Heart right ventricle (tissue), 16 donors: Measurements from ENCODE around the gene SELL. TPM values are rescaled to one million over a fixed set of nuclear protein-coding genes. Genes with fewer than 3 reads are reported as not detected.

Experiments used
- ATAC-seq, 8 donors: fragments of 200-7000 bp; cut with Tn5 transposase; one replicate each; pipeline ENCODE4 v1.9.1; 2020; ENCODE audit warnings: mild to moderate bottlenecking in 8 of 8, moderate library complexity in 8 of 8, moderate number of reproducible peaks in 1 of 8
- DNase-seq, 2 donors: peaks; one replicate each; pipeline ENCODE4 v3.0.0-alpha.2; 2020
- H3K27ac ChIP-seq, 10 donors: fragments of 200-600 bp; sonication (generic) in 2 of 10; one replicate each; pipeline versions ENCODE4 v1.5.0 to v1.8.0; 2020 to 2022; ENCODE audit warnings: mild to moderate bottlenecking in 3 of 10
- H3K27me3 ChIP-seq, 7 donors: fragments of 200-600 bp; one replicate each; pipeline ENCODE4 v1.8.0; 2021 to 2022; ENCODE audit warnings: mild to moderate bottlenecking in 2 of 7
- H3K36me3 ChIP-seq, 9 donors: fragments of 200-600 bp; sonication (generic) in 1 of 9; one replicate each; pipeline versions ENCODE4 v1.5.0 to v1.8.0; 2020 to 2022; ENCODE audit warnings: mild to moderate bottlenecking in 2 of 9
- H3K4me1 ChIP-seq, 9 donors: fragments of 200-600 bp; sonication (generic) in 1 of 9; one replicate each; pipeline versions ENCODE4 v1.5.0 to v1.8.0; 2020 to 2022; ENCODE audit warnings: mild to moderate bottlenecking in 4 of 9
- H3K4me3 ChIP-seq, 10 donors: fragments of 200-600 bp; sonication (generic) in 2 of 10; one replicate each; pipeline versions ENCODE4 v1.5.0 to v1.8.0; 2020 to 2022; ENCODE audit warnings: mild to moderate bottlenecking in 7 of 10, moderate library complexity in 2 of 10
- H3K9me3 ChIP-seq, 11 donors: fragments of 200-600 bp in 10 of 11; sonication (generic) in 2 of 11; one replicate each; pipeline versions ENCODE4 v1.5.0 to v1.8.0; 2013 to 2022; ENCODE audit warnings: mild to moderate bottlenecking in 2 of 11, control low read depth in 1 of 11, moderate library complexity in 1 of 11
- WGBS, 2 donors: extraction: QIAGEN DNeasy Blood & Tissue Kit; methylation state at CpG; one replicate each; pipeline ENCODE4 v1.1.7; 2013; ENCODE audit warnings: inconsistent platforms in 1 of 2; 5-methylcytosine and 5-hydroxymethylcytosine counted together
- intact Hi-C, 10 donors: fragments of 100-400 bp; cut with DNase I; formaldehyde crosslinking; loops; one replicate each; pipeline versions ENCODE4 v1.11.1 to v1.14.2; 2022
- polyA plus RNA-seq, 2 donors: library from polyadenylated mRNA; stranded (reverse); fragments of 200-250 nt; gene quantifications; one replicate each; pipeline ENCODE4 v1.2.3, GENCODE V29; 2013
- total RNA-seq, 10 donors: library from RNA; stranded (reverse); fragmentation: NEBNext Ultra II Directional in 3 of 10; extraction: Animal tissue kit (Norgen Biotek cat#: 25700) in 3 of 10; gene quantifications; one replicate each; pipeline versions ENCODE4 v1.2.1 to v1.2.4, GENCODE V29; 2021 to 2023
- TF ChIP-seq, protein P1 (sequence below), 9 donors: fragments of 200-600 bp; sonication (generic) in 2 of 9; IDR thresholded peaks; one replicate each; pipeline versions ENCODE4 v1.5.0 to v1.8.0; 2021 to 2022; ENCODE audit warnings: antibody characterized with exemption in 9 of 9, mild to moderate bottlenecking in 5 of 9, moderate library complexity in 1 of 9
- donor health status: Arrhythmogenic right ventricular cardiomyopathy.
- donor health status: ischemic (EF 13 %, LVEDD 7.1; RV severe dilation, severe dysfunction).
- donor health status: healthy with polysubstance abuse.
- donor health status: DM: no; HTN: yes; CAD: no.
- donor health status: DM: no; HTN: no; CAD: no.
- donor health status: ischemic (EF 25% LVEDD 6.9; RV normal size, moderate dysfunction).
- donor health status: ischemic (EF 25% LVEDD 5.7; RV mildly dilated, moderate dysfunction).
- donor health status: healthy.
- donor health status: DM: yes; HTN: yes; CAD: no.
- donor health status: Ischemic cardiomyopathy.
- donor health status: ischemic (EF 35%, LVEDD 5.7; RV mildly dilated, moderate dysfunction).
- donor health status: nonischemic (EF 11% LVEDD 7.7; RV severe dilation, severe dysfunction).
- donor health status: DM: yes; HTN: yes; CAD: no.
- donor health status: PGD.
- donor health status: ischemic (EF 29% LVEDD 5.4; RV normal size, mild dysfunction).
- donor health status: nonischemic (EF 23%, LVEDD 6.1; RV moderate dilation, normal function).

SELL gene
- total and polyA plus RNA-seq, 12 donors: 0.59 to 8.5 (median 1.6) TPM

DNA sequence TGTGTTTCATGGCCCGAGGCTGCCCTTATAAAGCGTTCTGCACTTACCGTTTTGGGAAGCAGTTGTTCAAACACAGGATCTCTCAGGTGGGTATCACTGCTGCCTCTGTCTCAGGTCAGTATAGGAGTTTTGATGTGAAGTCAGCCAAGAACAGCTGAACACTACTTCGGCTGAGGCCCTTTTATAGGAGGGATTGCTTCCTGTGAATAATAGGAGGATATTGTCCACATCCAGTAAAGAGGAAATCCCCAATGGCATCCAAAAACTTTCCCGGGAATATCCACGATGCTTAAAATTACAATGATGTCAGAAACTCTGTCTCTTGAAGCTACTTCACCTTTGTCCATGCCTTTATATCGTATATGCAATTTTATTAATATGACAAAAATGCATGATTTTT, 22.5 kb upstream of the SELL start, which contains the start of gene SELE:
Gene SELE (minus strand): TSS at position 156 of the 400 bp plus-strand sequence. CDS start 467 bp downstream, outside the sequence.
- TF ChIP-seq, protein P1, sequence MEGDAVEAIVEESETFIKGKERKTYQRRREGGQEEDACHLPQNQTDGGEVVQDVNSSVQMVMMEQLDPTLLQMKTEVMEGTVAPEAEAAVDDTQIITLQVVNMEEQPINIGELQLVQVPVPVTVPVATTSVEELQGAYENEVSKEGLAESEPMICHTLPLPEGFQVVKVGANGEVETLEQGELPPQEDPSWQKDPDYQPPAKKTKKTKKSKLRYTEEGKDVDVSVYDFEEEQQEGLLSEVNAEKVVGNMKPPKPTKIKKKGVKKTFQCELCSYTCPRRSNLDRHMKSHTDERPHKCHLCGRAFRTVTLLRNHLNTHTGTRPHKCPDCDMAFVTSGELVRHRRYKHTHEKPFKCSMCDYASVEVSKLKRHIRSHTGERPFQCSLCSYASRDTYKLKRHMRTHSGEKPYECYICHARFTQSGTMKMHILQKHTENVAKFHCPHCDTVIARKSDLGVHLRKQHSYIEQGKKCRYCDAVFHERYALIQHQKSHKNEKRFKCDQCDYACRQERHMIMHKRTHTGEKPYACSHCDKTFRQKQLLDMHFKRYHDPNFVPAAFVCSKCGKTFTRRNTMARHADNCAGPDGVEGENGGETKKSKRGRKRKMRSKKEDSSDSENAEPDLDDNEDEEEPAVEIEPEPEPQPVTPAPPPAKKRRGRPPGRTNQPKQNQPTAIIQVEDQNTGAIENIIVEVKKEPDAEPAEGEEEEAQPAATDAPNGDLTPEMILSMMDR (IDR thresholded peaks at IDR 0.05): no peak
- Histone ChIP-seq H3K36me3 (no peaks in the 10 kb centered on the region), H3K9me3 (no peaks in the 10 kb centered on the region), H3K4me1 (peaks cover 0 to 10% (median 0%) of the 10 kb centered on the region in 9 donors), H3K27me3 (peaks cover 0 to 14% (median 0%) of the 10 kb centered on the region in 7 donors), H3K4me3 (peak within 1 kb of the TSS in 2 of 10 donors; percentile 8 to 16), H3K27ac (no peak within 1 kb of the TSS)
- intact Hi-C loops: loop anchor here in 1 of 10 donors (10.0 kb wide), 1 partner anchor 61 kb away; the partner anchor contains the start of gene METTL18
- 48 to 55% methylated on average over 7 of the region's 7 CpGs for WGBS, 2 donors
- peak in 3 of 8 donors; percentile 52 to 62 (median 58) for ATAC-seq
- no peak for DNase-seq

DNA sequence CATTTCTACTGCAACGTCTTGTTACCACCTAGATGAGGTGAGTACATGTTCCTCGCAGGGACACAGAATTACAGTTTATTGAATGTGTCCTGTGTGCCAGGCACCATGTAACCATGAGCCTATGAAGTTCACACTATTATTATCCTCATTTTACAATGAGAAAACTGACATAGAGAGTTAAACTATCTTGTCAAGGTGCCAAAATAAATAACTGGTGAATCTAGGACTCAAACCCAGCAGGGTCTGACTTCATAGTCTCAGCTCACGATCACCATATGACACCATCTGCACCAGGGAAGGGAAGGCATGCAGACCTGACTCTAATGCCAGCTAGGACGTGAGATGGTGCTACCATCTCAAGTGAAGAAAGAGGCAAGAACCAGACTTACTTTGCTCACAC, 20.0 kb upstream of the SELL start:
- Histone ChIP-seq H3K36me3 (peaks cover 0 to 4% (median 0%) of the 10 kb centered on the region in 9 donors), H3K27me3 (peaks cover 0 to 14% (median 0%) of the 10 kb centered on the region in 7 donors), H3K27ac (no peak overlapping the region), H3K4me3 (no peak overlapping the region), H3K4me1 (peaks cover 0 to 8% (median 0%) of the 10 kb centered on the region in 9 donors), H3K9me3 (no peaks in the 10 kb centered on the region)
- DNase-seq (no peak), ATAC-seq (no peak)
- intact Hi-C loops: loop anchor here in 1 of 10 donors (10.0 kb wide), 1 partner anchor 63 kb away; the partner anchor contains the start of gene METTL18
- WGBS, 2 donors: 67 to 71% methylated on average over 4 of the region's 4 CpGs
- TF ChIP-seq, protein P1 (IDR thresholded peaks at IDR 0.05): no peak

DNA sequence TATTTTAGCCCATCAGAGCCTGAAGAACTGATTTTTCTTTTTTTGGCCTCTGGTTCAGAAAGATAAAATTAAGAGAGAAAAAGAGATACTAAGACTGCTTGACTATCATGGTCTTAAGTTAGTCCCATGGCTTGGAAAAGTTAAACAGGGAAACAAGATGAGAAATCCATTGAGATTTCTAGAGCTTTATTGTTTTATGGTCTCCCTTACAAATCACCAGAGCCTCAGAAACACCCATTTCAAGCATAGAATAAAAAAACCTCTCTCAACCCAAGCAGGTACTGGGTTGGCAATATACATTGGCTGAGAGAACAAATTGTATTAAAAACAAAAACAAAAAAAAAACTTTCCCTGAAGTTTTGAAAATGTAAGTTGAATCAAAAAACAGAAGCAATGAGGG, 18.6 kb upstream of the SELL start:
- Histone ChIP-seq H3K9me3 (no peaks in the 10 kb centered on the region), H3K27me3 (peaks cover 0 to 14% (median 0%) of the 10 kb centered on the region in 7 donors), H3K4me1 (peaks cover 0 to 8% (median 0%) of the 10 kb centered on the region in 9 donors), H3K4me3 (no peak overlapping the region), H3K27ac (no peak overlapping the region), H3K36me3 (peaks cover 0 to 4% (median 0%) of the 10 kb centered on the region in 9 donors)
- DNase-seq (no peak), ATAC-seq (no peak)
- intact Hi-C loops: loop anchor here in 1 of 10 donors (10.0 kb wide), 1 partner anchor 65 kb away; the partner anchor contains the start of gene METTL18
- TF ChIP-seq, protein P1 (IDR thresholded peaks at IDR 0.05): no peak

DNA sequence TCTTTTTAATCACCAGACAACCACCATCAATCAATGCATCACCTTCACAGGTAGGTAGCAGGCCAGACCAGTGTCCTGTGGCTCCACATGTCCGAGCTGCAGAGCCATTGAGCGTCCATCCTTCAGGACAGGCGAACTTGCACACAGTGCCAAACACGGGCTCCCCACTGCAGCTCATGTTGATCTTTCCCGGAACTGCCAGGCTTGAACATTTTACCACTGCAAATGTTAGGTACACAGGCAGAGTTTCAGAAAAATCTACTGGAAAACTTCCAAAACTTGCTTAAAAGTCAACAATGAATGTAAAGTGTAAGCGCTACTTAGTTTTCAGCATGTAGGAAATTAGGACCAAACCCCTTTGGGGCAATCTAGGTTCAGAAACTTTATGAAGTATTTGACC, 15.9 kb upstream of the SELL start:
- TF ChIP-seq, protein P1 (IDR thresholded peaks at IDR 0.05): no peak
- peaks cover 0 to 5% (median 0%) of the 10 kb centered on the region in 9 donors for H3K4me1 ChIP-seq
- H3K9me3 ChIP-seq: no peaks in the 10 kb centered on the region
- H3K36me3 ChIP-seq: peaks cover 0 to 11% (median 0%) of the 10 kb centered on the region in 9 donors
- WGBS, 2 donors: 92 to 93% methylated on average over 6 of the region's 6 CpGs
- DNase-seq: no peak
- no peak overlapping the region for H3K27ac ChIP-seq
- ATAC-seq: no peak
- intact Hi-C loops: no loop called here
- peaks cover 0 to 9% (median 0%) of the 10 kb centered on the region in 7 donors for H3K27me3 ChIP-seq
- H3K4me3 ChIP-seq: no peak overlapping the region
